ENCODE measurements around the gene SHISAL1.

The SHISAL1 gene

GRCh38 chr22:44278243-44279068 is 34.3 kb downstream of the SHISAL1 start:
- DNase-seq (ENCODE audit: low read depth in 2 of 2) = no peak

GRCh38 chr22:44277386-44278135 is 35.2 kb downstream of the SHISAL1 start:
- DNase-seq (ENCODE audit: low read depth in 2 of 2) = no peak

- DNase-seq (ENCODE audit: low read depth in 2 of 2) = no peak
These were observed 35.9 kb downstream of the SHISAL1 start for GRCh38 chr22:44276706-44277356.

- DNase-seq (ENCODE audit: low read depth in 2 of 2) = no peak
These were observed 36.7 kb downstream of the SHISAL1 start for GRCh38 chr22:44276041-44276440.

GRCh38 chr22:44275631-44275995 is 37.1 kb downstream of the SHISAL1 start:
- no peak for DNase-seq (ENCODE audit: low read depth in 2 of 2)

GRCh38 chr22:44274918-44275630 is 37.7 kb downstream of the SHISAL1 start:
- DNase-seq (ENCODE audit: low read depth in 2 of 2) = no peak

GRCh38 chr22:44273175-44273574 is 39.6 kb downstream of the SHISAL1 start:
- DNase-seq (ENCODE audit: low read depth in 2 of 2) = no peak

- DNase-seq (ENCODE audit: low read depth in 2 of 2) = no peak
These were observed 40.4 kb downstream of the SHISAL1 start for GRCh38 chr22:44272401-44272771.

- no peak for DNase-seq (ENCODE audit: low read depth in 2 of 2)
These were observed 40.9 kb downstream of the SHISAL1 start for GRCh38 chr22:44271732-44272400.

- no peak for DNase-seq (ENCODE audit: low read depth in 2 of 2)
These were observed 41.7 kb downstream of the SHISAL1 start for GRCh38 chr22:44271010-44271500.

- no peak for DNase-seq (ENCODE audit: low read depth in 2 of 2)
These were observed 42.2 kb downstream of the SHISAL1 start for GRCh38 chr22:44270556-44270880.

GRCh38 chr22:44269757-44270555 is 42.8 kb downstream of the SHISAL1 start:
- DNase-seq (ENCODE audit: low read depth in 2 of 2) = no peak

- no peak for DNase-seq (ENCODE audit: low read depth in 2 of 2)
These were observed 43.6 kb downstream of the SHISAL1 start for GRCh38 chr22:44269117-44269498.

GRCh38 chr22:44268431-44269116 is 44.2 kb downstream of the SHISAL1 start:
- no peak for DNase-seq (ENCODE audit: low read depth in 2 of 2)

- DNase-seq (ENCODE audit: low read depth in 2 of 2) = no peak
These were observed 44.9 kb downstream of the SHISAL1 start for GRCh38 chr22:44267856-44268255.

GRCh38 chr22:44266796-44267760 is 45.7 kb downstream of the SHISAL1 start:
- no peak for DNase-seq (ENCODE audit: low read depth in 2 of 2)

- DNase-seq (ENCODE audit: low read depth in 2 of 2) = no peak
These were observed 49.2 kb downstream of the SHISAL1 start for GRCh38 chr22:44263547-44263946.

GRCh38 chr22:44261861-44262595 is 50.7 kb downstream of the SHISAL1 start:
- no peak for DNase-seq (ENCODE audit: low read depth in 2 of 2)
